Inflammatory macrophage treated with lipopolysaccharide for 1 hour (primary cell): ENCODE measurements around the gene SMYD3.
"Not testable (repeated sequence)": the region's sequence is repeated elsewhere in the genome, so short reads cannot be mapped to it uniquely, and the experiment has no call there.

Experiments used
- DNase-seq, 2 donors: peaks; one replicate each; pipeline ENCODE4 v3.0.0-alpha.2; 2020 to 2022

Gene SMYD3

GRCh38 chr1:245856944-245857531 lies 650.0 kb downstream of the SMYD3 start:
- no peak for DNase-seq

- DNase-seq = no peak
Observed at GRCh38 chr1:245855846-245856730, 651.0 kb downstream of the SMYD3 start.

GRCh38 chr1:245853291-245853690 lies 653.8 kb downstream of the SMYD3 start:
- no peak for DNase-seq

GRCh38 chr1:245843101-245843500 lies 664.0 kb downstream of the SMYD3 start:
- no peak for DNase-seq

GRCh38 chr1:245842106-245842505 lies 665.0 kb downstream of the SMYD3 start:
- no peak for DNase-seq

GRCh38 chr1:245840971-245841370 lies 666.1 kb downstream of the SMYD3 start:
- no peak for DNase-seq

- no peak for DNase-seq
Observed at GRCh38 chr1:245837718-245838117, 669.4 kb downstream of the SMYD3 start.

- DNase-seq = no peak
Observed at GRCh38 chr1:245835386-245835785, 671.7 kb downstream of the SMYD3 start.

- DNase-seq = no peak
Observed at GRCh38 chr1:245834002-245834401, 673.1 kb downstream of the SMYD3 start.

- DNase-seq = no peak
Observed at GRCh38 chr1:245832771-245833527, 674.1 kb downstream of the SMYD3 start.

GRCh38 chr1:245831518-245831917 lies 675.6 kb downstream of the SMYD3 start:
- no peak for DNase-seq

GRCh38 chr1:245829826-245830225 lies 677.3 kb downstream of the SMYD3 start:
- no peak for DNase-seq

GRCh38 chr1:245829194-245829593 lies 677.9 kb downstream of the SMYD3 start:
- no peak for DNase-seq

GRCh38 chr1:245827301-245827700 lies 679.8 kb downstream of the SMYD3 start:
- DNase-seq = no peak

- DNase-seq = no peak
Observed at GRCh38 chr1:245825128-245825901, 681.8 kb downstream of the SMYD3 start.

- no peak for DNase-seq
Observed at GRCh38 chr1:245823408-245824147, 683.5 kb downstream of the SMYD3 start.

- DNase-seq = no peak
Observed at GRCh38 chr1:245822996-245823395, 684.1 kb downstream of the SMYD3 start.

GRCh38 chr1:245818363-245818762 lies 688.7 kb downstream of the SMYD3 start:
- DNase-seq = not testable (repeated sequence)

- not testable (repeated sequence) for DNase-seq
Observed at GRCh38 chr1:245816496-245816895, 690.6 kb downstream of the SMYD3 start.

- no peak for DNase-seq
Observed at GRCh38 chr1:245814651-245815050, 692.4 kb downstream of the SMYD3 start.

- DNase-seq = no peak
Observed at GRCh38 chr1:245812278-245812677, 694.8 kb downstream of the SMYD3 start.

GRCh38 chr1:245810789-245811337 lies 696.2 kb downstream of the SMYD3 start:
- DNase-seq = no peak
